ENCODE data around the gene CSNK1G1. TPM values are rescaled to one million over a fixed set of nuclear protein-coding genes. Genes with fewer than 3 reads are reported as not detected.
"Not testable (repeated sequence)": the region's sequence is repeated elsewhere in the genome, so short reads cannot be mapped to it uniquely, and the experiment has no call there.

The CSNK1G1 gene
- polyA plus RNA-seq, 3 donors = 20.0 to 23.8 (median 21.3) TPM

GRCh38 chr15:64223882-64224281 is 132.1 kb downstream of the CSNK1G1 start:
- no peak for DNase-seq (ENCODE audit: extremely low read depth in 1 of 11, low read depth in 9 of 11, low spot score in 4 of 11)

DNA sequence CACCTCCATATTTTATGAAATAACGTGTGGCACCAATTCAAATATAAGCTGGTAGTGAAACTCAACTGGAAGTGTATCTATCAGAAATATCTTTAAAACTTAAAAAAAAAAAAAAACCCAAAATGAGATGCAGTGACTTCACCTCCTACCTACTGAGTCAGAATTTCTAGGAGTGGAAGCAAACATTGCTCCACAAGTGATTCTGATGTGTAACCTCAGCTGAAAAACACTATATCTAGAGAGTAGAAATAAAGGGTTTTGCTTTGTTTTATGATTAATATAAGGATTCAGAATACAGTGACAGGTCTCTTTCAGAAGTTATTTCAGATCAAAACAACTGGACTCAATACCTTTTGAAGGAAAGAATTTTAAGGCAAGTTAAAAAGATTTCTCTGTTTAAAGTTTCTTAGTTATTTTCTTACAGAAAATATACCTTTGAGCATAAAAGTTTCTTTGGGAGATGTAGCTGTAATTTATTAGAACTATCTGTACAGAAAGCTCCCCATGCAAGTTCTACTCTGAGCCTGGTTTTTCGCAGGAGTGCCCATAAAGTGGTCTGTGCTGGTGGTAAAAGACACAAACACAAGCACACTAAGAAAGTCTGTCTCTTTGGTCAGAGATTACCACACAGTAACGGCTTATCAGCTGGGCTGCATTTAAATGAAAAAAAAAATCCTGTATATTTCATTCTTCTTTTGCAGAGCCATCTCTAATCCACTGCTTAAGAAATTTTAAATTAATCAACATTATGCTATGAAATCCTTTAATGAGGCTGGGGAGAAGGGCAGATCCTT is 133.2 kb downstream of the CSNK1G1 start:
- no peak for DNase-seq (ENCODE audit: extremely low read depth in 1 of 11, low read depth in 9 of 11, low spot score in 4 of 11)

DNA sequence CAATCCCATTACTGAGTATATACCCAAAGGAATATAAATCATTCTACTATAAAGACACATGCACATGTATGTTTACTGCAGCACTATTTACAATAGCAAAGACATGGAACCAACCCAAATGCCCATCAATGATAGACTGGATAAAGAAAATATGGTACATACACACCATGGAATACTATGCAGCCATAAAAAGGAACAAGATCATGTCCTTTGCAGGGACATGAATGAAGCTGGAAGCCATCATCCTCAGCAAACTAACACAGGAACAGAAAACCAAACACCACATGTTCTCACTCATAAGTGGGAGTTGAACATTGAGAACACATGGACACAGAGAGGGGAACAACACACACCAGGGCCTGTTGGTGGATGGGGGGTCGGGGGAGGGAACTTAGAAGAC is 134.1 kb downstream of the CSNK1G1 start:
- not testable (repeated sequence) for DNase-seq (ENCODE audit: extremely low read depth in 1 of 11, low read depth in 9 of 11, low spot score in 4 of 11)

GRCh38 chr15:64217429-64217750 is 138.6 kb downstream of the CSNK1G1 start:
- DNase-seq (ENCODE audit: extremely low read depth in 1 of 11, low read depth in 9 of 11, low spot score in 4 of 11) = not testable (repeated sequence)

DNA sequence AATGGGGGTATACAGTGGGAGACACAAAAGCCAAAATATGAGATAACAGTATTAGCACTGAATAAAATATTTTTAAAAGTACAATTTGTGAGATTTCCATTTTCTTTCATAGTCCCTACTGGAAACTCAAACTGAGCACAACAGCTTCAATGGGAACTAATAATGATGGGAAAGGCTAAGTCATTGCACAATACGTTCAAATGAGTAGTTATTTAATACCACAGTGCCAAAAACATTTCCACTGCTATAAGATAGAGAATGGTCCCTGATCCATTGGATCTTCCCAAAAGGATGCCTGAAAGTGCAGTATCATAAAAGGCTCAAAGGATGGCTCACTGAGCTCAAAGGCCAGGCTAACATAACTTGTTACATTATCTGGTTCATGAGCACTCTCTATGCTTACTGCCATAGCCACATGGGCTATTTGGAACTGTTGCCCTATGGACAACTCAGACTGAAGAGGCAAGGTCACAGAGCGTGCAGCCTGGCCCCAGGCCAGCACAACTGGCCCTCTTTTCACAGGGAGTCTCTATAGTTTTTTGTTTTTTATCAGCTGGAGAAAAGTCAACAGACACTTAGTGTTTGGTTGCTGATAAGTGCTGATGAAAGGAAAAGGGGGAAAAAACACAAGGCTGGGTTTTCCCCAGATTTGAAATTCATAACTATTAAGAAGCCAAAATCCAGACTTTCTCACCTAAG is 139.1 kb downstream of the CSNK1G1 start:
- no peak for DNase-seq (ENCODE audit: extremely low read depth in 1 of 11, low read depth in 9 of 11, low spot score in 4 of 11)

DNA sequence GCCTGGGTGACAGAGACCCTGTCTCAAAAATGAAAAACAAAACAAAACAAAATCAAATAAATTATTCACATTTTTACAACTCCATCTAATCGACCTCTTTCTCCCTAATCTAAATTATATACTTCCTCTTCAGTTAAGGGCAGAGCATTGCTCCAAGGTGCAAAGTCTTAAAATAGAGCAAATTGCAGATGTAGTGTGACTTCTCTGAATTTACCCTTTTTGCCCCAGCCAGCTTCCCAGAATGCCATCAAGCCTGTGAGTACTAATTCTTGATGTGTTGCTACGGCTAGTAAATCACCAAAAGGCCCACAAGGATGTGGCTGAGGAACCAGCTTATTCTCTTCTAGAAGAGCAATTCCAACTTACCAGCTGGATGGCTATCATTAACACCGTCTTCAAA is 139.8 kb downstream of the CSNK1G1 start:
- no peak for DNase-seq (ENCODE audit: extremely low read depth in 1 of 11, low read depth in 9 of 11, low spot score in 4 of 11)

DNA sequence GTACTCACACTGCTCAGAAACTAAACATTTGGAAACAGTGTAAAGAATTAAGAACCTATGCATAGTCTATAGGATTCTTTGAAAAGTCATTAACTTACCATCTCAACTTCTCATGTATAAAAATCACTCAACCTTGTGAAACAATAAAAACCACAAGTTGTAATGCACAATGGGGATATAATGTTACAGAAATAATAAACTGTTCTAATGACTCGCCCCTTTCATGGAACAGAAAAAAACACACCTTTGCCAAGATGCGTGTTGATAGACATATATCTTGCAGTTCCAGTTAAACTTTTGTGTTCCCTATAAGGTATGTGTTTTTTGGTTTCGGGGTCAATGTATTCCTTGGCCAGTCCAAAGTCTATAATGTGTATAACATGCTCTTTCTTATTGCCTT is 142.3 kb downstream of the CSNK1G1 start:
- DNase-seq (ENCODE audit: extremely low read depth in 1 of 11, low read depth in 9 of 11, low spot score in 4 of 11) = no peak

- no peak for DNase-seq (ENCODE audit: extremely low read depth in 1 of 11, low read depth in 9 of 11, low spot score in 4 of 11)
Measured at GRCh38 chr15:64211696-64212095, 144.3 kb downstream of the CSNK1G1 start.

- no peak for DNase-seq (ENCODE audit: extremely low read depth in 1 of 11, low read depth in 9 of 11, low spot score in 4 of 11)
Measured at GRCh38 chr15:64210371-64210770, 145.6 kb downstream of the CSNK1G1 start.

DNA sequence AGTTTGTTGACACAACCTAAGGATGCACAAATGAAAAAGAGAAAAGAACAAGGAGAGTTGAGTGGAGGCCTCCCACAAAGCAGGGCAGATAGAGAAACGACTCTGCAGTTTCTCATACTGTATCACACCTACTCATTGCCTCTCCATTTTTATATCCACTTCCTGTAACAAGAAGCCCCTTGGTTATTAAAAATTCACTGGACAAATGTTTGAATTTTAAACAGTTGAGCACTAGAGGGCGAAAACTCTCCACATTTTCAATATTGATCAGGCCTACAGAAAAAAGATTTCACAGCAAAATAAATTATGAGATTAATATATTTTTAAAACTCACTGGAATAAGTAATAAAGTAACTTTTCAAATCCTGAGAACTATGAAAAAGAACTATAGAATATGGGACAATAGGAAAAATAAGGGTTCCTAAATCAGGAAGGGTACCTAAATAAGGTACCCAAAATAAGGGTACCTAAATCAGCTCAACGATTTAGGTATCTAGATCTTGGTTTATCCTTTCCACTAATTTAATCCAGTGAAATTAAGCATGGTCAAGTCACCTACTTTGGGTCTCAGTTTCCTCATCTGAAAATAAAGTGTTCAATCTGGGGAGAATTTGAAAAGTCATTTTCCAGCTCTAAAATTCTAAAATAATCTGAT is 146.2 kb downstream of the CSNK1G1 start:
- peak in 2 of 11 donors; percentile 20 to 41 for DNase-seq (ENCODE audit: extremely low read depth in 1 of 11, low read depth in 9 of 11, low spot score in 4 of 11)

- no peak for DNase-seq (ENCODE audit: extremely low read depth in 1 of 11, low read depth in 9 of 11, low spot score in 4 of 11)
Measured at GRCh38 chr15:64205202-64205601, 150.8 kb downstream of the CSNK1G1 start.

- DNase-seq (ENCODE audit: extremely low read depth in 1 of 11, low read depth in 9 of 11, low spot score in 4 of 11) = no peak
Measured at GRCh38 chr15:64197425-64197824, 158.5 kb downstream of the CSNK1G1 start.

DNA sequence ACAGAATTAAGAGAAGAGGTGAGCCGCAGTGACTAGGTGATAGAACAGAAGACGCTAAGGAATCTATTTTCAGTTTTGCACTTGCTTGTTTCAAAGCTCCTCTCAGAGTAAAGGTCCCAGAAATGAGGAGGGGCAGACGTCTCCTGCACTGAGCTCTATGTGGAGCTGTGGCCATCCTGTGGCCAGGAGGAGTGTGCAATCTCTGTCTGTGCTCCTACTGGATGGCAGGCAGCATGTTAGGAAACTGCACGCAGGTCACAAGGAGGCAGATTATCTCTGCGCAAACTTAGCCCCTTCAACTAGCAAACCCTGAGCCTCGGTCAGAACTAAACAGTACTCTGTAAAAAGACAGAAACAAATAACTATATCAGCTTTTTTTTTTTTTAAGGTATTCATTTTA is 162.0 kb downstream of the CSNK1G1 start:
- DNase-seq (ENCODE audit: extremely low read depth in 1 of 11, low read depth in 9 of 11, low spot score in 4 of 11) = no peak

DNA sequence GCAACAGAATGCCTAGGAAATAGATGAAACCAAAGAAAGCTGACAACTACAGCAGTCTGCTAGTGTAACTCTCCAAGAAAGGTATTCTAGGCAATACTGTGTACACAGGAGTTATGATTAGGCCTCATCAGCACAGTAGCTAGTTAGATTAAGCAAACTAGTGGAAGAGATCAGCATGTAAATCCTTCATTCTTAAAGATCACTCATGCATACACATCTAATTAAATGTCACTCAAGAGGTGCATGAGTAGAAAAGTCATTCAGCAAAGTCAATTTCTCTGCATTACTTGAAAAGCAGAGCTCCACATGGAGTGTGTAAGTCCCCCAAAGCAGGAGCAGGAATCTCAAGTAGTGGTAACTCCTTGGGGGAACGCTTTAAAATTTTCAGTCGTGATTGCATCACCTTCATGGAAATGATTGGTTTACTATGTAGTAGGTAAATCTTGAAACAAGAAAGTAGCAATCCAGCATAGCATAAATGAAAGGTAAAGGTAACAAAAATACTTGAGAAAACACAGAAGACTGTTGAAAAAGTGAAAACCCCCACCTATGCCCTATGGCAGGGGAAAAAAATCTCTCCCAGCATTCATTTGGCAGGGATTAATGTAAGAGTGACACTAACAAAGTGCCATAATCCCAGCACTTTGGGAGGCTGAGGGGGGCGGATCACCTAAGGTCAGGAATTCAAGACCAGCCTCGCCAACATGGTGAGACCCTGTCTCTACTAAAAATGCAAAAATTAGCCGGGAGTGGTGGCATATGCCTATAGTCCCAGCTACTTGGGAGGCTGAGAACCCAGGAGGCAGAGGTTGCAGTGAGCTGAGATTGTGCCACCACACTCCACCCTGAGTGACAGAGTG is 163.8 kb downstream of the CSNK1G1 start:
- peak in 1 of 11 donors; percentile 4 for DNase-seq (ENCODE audit: extremely low read depth in 1 of 11, low read depth in 9 of 11, low spot score in 4 of 11)

DNA sequence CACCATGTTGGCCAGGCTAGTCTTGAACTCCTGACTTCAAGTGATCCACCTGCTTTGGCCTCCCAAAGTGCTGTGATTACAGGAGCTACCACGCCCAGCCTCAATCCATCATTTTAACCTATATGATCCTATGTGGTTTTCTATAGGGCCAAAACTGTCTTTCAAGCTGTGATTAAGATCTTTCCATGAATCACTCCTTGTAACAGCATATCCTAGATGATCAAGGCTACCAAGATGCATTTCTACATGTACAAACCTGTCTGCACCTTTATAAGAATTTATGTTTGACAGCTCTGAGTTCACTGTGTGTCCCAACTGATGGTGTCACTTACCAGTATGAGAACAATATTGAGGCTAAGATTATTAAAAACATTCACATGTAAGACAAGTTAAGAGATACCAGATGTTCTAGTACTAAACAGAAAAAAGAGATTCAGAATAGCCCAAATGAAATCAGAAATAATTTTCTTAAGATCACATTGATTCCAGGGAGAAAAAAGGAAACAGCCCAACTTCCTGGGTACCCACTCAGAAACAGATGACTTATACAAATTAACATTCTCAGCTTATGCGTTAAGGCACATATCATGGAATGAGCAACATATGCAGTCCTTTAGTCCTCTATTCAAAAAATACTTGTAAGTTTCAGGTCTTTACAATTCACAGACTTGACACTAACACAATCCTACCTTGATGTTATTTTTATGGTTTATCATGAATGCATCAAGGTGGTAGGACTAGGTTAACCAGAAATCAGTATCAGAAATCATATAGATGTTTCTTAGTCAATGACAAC is 168.4 kb downstream of the CSNK1G1 start:
- DNase-seq (ENCODE audit: extremely low read depth in 1 of 11, low read depth in 9 of 11, low spot score in 4 of 11) = no peak

- no peak for DNase-seq (ENCODE audit: extremely low read depth in 1 of 11, low read depth in 9 of 11, low spot score in 4 of 11)
Measured at GRCh38 chr15:64185146-64185911, 170.6 kb downstream of the CSNK1G1 start.

- no peak for DNase-seq (ENCODE audit: extremely low read depth in 1 of 11, low read depth in 9 of 11, low spot score in 4 of 11)
Measured at GRCh38 chr15:64182859-64183370, 173.1 kb downstream of the CSNK1G1 start.

All from renal cortex interstitium (tissue), 11 donors.